ENCODE measurements around the gene SCAMP1.

GRCh38 chr5:78487846-78488245, 127.4 kb downstream of the SCAMP1 start:
- TF ChIP-seq, protein P1, sequence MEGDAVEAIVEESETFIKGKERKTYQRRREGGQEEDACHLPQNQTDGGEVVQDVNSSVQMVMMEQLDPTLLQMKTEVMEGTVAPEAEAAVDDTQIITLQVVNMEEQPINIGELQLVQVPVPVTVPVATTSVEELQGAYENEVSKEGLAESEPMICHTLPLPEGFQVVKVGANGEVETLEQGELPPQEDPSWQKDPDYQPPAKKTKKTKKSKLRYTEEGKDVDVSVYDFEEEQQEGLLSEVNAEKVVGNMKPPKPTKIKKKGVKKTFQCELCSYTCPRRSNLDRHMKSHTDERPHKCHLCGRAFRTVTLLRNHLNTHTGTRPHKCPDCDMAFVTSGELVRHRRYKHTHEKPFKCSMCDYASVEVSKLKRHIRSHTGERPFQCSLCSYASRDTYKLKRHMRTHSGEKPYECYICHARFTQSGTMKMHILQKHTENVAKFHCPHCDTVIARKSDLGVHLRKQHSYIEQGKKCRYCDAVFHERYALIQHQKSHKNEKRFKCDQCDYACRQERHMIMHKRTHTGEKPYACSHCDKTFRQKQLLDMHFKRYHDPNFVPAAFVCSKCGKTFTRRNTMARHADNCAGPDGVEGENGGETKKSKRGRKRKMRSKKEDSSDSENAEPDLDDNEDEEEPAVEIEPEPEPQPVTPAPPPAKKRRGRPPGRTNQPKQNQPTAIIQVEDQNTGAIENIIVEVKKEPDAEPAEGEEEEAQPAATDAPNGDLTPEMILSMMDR (IDR thresholded peaks at IDR 0.05; ENCODE audit: control extremely low read depth in 1 of 3, insufficient read depth in 1 of 3, low read depth in 1 of 3, low read length in 3 of 3) = no peak
- TF ChIP-seq CREB1 (IDR thresholded peaks at IDR 0.05) (no peak), TCF12 (IDR thresholded peaks at IDR 0.05; ENCODE audit: low read depth, low read length) (no peak), USF2 (IDR thresholded peaks at IDR 0.05; ENCODE audit: low read length) (no peak), GTF2F1 (IDR thresholded peaks at IDR 0.05; ENCODE audit: borderline replicate concordance, low read depth, low read length) (no peak), RBBP5 (IDR thresholded peaks at IDR 0.05; ENCODE audit: borderline replicate concordance, low read depth, low read length) (no peak), EZH2 (IDR thresholded peaks at IDR 0.05; ENCODE audit: low read depth, low read length, severe bottlenecking) (no peak), POLR2AphosphoS5 (IDR thresholded peaks at IDR 0.05; ENCODE audit: low read depth, low read length) (no peak), MAX (IDR thresholded peaks at IDR 0.05) (no peak), JUND (IDR thresholded peaks at IDR 0.05; ENCODE audit: low read length) (no peak), YY1 (IDR thresholded peaks at IDR 0.05; ENCODE audit: low read depth, low read length) (no peak), RAD21 (IDR thresholded peaks at IDR 0.05 in 1 of 2, conservative IDR thresholded peaks at IDR 0.05 in 1 of 2; ENCODE audit: low read depth in 2 of 2, low read length in 2 of 2) (no peak)
